ENCODE measurements around the gene S100P.

Gene S100P

DNA sequence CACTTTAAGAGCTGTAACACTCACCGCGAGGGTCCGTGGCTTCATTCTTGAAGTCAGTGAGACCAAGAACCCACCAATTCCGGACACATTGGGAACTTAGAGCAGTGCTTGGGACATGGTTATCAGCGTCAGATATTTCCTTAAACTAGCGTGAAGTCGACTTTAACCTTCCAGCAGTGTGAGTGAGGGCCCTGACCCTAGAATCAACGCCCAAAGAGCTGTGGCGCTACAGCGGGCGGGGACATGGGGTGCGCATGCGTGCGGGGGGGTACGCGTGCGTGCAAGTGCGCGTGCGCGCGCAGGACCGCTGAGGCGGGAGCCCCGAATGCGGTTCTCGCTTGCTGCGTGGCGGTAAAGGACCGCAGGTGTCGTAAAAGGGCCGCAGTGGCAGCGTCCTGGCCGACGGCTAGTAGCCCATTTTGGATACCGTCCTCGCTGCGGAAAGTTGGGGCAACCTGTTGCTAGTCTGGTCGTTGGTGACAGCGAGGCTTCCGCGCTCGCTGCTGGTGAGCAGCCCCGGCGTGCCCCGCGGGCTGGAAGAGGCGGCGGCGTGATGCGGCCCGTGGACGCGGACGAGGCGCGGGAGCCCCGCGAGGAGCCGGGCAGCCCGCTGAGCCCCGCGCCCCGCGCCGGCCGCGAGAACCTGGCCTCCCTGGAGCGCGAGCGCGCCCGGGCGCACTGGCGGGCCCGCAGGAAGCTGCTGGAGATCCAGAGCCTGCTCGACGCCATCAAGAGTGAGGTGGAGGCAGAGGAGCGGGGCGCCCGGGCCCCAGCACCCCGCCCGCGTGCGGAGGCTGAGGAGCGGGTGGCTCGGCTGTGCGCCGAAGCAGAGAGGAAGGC lies 19.8 kb upstream of the S100P start:
- DNase-seq: peak; percentile 96

DNA sequence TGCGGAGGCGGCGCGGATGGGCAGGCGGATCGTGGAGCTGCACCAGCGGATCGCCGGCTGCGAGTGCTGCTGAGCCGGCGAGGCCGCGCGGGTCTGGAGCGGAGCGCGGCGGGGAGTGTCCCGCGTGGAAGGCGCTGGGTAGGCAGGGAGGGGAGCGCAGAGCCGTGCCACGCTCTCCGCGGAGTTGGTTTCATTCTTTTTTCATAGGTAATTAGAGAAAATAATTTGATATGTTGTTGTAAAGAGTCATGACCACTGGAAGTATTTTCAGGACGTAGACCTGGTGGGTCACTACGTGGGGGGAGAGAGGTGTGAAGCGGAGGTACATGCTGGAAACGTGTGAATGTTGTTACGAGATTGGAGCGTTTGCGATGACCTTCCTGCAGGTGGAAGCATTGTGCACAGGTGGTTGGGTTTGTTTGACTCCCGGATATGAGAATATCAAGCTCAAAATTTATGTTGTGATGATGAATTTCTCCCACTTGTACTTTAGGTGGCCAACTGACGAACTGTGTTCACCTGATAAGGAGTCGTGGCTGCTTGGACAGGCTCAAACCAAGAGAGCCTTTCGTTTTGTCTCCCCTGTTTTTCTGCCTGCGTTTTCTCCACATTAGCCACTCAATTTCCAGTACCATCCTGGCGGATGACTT lies 19.1 kb upstream of the S100P start:
- peak; percentile 61 for DNase-seq

DNA sequence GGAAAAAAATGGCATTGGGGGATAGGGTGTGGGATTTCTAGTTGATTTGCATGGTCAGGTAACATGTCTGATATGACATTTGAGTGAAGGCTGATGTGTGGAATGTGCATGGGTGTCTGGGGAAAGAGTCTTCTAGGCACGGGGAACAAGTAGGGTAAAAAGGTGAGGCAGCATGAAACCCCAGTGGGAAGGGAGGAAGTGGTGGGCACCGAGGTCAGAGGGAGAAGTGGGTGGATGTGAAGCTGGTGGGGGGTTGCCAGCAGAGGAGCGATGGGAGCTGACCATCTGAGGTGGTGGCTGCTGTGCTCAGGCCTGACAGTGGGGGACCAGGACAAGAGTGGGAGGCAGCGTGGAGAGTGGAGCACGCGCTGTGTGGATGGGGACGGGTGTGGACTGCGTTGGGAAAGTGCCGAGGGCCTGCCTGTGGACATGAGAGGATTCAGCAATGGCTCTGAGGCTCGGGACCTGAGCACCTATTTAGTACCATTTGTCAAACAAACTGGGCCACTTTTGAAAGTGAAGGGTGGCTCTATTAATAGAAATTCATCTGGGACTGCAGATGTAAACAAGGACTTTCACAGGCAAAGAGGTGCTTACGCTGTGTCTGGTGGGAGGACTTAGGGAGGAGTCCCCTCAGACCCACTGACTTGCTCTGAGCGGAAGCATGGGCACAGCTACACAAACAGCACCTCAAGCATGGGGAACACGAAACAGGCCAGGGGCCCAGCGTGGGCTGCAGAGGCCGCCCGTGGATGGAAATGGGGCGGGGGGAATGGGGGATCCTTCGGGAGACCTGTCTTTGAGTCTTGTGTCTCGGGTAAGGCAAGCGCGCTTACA lies 16.7 kb upstream of the S100P start:
- DNase-seq: no peak

DNA sequence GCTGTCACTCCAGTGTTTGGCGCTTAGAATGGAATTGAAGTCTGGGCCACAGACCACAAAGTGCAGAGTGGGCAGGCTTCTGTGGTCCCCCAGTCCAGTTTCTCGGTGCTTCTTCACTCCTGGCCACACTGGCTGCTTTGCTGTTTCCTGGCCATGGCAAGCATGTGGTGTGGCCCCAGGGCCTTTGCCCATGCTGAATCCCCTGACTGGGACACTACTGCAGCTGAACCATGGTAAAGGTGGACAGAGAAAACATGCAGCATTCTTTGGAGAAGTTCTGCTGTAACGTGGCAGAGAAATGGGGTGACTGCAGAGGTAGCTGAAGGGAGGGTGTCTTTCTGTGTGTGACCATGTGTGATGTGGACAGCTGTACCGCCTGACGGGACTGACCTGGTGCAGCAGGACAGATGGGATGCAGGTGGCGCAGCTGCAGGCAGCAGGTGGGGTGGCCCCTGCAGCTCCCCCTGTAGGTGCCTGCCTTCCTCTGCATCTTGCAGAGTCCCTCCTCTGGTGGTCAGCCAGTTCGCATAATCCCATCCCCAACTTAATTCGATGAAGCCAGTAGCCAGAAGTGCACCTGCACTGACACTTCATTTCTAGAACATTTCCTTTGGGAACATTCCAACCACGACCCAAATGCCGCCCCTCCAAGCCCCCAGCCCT lies 13.2 kb upstream of the S100P start:
- no peak for DNase-seq

DNA sequence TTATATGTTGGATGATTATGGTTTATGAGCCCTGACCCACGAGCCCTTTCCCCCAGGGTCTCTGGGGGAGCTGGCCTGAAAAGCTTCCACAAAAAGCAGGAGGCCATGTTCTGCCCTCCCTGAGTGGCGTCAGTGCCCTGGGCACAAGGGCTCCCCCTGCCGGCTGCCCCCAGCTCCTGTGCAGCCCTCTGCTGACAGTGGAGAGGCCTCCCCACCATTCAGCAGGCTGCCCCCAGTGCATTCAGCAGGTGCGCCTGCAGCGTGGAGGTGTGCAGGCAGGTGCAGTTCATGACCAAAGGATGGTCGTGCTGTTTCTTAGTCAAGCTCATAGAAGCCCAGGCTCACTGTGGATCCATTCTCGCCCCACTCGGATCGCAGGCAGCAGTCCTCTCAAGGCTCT lies 12.5 kb upstream of the S100P start:
- DNase-seq: no peak

DNA sequence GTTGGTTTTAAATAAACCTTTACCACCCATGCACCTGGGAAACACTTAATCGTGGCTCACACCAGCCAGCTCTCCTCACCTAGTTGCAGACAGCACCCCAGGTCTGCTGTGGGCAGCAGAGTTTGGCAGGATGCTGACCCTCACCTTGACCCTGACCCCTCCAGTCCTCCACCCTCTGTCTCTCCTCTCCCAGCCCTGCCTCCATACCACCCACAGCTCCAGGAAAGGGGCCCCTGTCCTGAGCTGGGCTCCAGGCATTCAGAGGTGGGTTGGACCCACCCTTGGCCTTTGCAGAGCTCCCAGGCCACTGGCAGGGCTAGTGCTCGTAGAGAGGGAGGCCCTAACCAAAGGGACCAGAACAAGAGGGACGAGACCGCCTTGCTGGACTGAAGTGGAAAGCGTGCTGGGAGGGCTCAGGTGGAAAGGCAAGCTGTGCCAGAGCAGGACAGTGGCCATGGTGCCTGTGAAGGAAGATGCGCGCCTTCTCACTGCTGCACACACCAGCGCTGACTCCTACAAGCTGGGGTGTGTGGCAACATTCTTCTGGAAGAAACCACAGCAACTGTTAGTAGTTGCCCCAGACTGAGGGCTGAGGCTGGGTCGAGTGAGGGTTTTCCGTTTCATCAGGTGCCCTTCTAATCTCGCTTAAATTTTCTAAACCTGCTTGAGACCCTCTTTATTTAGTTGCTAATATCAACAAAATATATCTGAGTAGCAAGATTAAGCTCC lies 10.7 kb upstream of the S100P start:
- no peak for DNase-seq

DNA sequence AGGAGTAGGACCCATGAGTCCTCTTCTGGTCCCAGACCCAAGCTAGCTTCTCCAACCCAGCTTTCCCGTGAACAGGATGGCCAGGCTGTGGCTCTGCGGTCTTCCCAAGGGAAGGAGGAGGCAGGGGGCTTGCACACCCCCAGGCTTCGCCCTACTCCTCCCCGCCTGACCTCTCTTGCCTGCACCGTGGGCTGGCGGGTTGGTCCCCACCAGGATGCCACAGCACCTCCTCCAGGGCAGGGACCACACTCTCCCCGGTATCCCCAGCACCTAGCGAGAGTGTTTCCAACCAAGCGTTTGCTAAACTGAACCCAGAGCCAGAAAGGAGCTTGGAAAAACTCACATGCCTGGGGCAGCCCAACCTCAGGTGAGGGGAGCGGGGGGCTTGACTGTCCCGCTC lies 9.0 kb upstream of the S100P start:
- no peak for DNase-seq

DNA sequence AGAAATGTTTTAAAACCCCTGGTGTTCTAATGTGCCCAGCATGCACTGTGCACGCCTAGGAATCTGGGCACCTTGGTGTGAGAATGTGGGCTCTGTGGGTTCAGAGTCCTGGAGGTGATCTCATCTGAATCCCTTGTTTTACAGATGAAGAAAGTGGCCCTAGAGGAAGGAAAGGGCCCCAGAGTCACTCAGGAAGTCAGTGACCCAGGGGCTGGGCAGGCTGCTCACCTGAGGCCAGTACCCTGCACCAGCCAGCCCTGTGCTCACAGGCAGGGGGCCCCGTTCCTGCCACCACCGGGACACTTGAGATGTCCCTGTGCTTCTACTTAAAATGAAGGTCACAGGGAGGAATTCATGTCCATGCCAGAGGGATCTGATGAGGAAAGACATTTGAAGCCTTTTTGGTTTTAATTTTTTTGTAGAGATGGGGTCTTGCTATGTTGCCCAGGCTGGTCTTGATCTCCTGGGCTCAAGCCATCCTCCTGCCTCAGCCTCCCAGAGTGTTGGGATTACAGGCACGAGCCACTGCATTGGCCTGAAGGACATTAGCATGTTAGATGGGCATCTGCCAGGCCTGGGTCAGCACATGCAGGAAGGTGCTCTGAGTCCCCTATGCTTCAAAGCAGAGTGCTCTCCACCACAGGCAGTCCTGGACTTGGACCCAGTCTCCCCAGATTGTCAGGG lies 7.4 kb upstream of the S100P start:
- DNase-seq: no peak

DNA sequence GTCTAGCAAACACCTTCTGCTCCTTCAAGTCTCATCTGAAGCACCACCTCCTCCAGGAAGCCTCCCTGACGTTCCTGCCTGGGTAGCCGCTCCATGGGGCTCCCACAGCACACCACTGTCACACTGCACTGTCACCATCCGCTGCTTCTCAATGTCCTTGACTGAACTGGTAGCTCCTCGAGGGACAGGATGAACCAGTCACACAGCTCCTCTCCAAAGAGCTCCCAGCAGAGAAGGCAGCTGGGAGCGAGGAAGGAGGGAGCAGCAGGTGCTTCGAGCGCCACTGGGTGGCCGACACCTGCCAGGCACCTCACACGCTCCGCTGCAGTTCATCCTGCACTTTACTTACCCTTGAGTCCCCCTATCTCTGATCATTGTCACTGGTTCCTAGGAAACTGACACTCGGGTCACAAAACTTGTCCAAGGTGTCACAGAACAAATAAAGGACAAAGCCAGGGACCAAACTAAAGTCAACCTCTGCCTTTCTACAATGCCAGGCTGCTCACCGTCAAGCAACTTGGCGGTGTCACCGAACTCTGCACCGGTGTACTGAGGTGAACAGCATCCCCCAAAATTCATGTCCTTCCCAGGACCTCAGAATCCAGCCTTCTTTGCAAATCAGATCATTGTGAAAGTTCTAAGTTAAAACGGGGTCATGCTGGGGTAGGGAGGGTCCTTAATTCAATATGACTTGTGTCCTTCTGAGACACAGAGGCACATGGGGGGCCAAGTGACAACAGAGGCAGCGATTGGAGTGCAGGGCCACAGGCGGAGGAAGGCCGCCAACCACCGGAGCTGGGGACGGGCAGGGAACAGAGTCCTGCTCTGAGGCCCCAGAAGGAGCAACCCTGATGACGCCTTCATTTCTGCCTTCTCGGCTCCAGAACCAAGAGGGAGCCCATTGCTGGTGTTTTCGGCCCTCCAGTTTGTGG lies 5.5 kb upstream of the S100P start:
- no peak for DNase-seq

DNA sequence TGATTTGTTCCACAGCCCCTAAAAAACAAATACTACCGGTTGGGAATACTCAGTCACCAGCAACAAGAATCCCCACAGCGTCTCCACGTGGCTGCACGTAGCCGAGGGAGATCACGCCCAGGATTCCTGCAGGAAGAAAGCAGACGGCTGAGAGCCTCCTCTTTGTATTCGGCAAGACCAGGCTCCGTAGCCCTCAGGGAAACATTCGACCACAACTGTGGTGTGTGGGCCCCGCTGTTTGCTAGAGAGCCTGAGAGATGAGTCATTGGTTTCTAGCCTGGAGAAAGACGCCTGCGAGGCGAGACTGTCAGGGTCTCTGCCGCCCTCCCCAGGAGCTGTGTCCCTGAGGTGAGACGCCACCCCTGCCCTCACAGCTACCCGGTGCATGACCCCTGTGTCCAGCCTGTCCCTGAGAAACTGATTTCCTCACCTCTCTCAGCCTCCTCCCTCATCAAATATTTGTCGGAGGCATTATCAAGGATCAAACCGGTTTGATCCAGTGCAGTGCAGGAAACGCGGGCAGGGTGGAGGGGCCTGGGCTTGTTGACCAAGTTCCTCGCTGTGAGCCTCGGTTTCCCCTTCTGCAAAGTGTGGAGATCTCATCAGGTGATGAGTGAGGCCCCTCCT lies 4.7 kb upstream of the S100P start:
- no peak for DNase-seq

DNA sequence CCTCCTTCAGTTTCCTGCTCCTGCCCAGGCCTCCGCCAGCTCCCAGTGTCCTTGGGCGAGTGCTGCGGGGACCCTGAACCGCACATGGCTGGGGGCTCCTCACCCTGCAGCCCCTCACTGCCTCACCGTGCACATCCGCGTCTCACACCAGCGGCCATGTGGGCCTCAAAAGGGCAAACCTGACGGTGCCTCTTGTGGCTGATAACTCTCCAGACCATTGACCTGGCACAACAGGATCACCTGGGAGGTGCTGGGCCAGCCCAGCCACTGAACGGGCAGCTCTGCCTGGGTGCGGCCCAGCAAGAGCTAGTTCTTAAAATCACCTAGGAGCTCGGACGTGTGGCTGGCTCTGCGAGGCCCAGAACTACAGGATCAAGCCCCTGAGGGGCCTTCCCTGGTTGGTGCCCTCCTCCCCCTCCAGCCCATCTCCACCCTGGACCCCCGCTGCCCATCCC lies 4.1 kb upstream of the S100P start:
- no peak for DNase-seq

DNA sequence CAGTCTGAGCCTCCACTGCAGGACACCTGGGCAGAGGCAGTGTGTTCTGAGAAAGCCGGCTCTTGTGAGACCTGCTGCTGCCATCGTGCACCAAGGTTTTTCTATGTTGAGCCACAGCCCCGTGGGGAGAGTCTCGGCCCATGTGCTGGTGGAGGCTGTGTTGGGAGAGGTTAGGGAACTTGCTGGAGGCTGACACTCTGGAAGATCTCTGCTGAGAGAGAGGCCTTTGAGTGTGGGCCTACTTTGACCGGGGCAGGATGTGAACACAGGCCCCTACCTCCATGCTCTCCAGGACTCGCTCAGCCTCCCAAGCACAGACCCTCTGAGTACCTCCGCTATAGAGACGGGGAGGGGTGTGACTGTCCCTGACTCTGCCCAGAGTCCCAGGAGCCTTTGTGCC lies 1.3 kb upstream of the S100P start:
- no peak for DNase-seq

DNA sequence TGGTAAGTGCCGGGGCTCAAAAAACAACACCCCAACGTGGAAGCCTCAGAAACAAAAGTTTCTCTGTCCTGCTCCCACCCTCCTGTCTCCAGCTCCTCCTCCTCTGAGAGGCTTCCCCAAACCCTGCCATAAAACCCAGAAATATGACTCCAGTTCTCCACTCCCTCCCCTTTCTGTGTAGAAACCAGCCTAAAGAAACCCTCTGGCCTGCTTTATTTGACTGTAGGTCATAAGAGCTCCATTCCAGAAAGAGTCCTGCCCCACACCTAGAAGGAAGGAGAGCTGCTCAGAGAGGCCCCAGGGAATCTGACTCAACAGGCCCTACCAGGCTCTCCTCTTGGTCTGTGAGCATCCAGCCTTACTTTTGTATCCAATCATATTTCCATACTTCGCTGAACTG lies 872 bp upstream of the S100P start:
- DNase-seq: no peak

DNA sequence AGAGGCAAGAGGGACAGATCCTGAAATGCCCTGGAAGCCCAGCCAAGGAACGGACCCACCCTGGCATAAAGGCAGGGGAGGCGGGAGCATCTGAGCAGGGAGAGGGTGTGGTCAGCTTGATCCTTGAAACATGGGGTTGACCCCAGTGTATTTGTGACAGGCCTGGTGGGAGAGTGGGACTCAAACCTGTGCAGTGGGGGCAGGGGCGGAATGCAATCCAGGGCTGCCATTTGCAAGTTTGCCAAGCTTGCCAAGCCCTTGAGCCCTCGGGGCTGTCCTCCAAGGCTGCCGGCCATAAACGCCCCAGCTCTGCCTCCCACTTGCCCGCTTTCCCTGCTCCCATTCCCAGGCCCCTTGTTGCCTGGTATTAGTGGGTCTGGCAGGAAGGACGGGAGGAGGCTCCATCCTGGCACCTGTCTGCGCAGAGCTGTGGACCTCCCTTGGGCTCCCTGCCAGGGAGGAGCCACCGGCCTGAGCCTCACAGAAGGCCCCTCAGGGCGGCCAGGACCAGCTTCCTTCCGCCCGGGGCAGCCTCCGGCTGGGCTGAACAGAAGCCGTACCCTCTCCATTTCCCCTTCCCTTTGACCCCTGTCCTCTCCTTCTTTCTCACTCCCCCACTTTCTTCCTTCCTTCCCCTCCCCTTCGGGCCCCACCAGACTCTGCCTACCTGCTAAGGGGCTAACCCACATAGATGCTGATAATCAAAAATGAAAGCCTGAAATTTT lies 661 bp downstream of the S100P start:
- DNase-seq: no peak

DNA sequence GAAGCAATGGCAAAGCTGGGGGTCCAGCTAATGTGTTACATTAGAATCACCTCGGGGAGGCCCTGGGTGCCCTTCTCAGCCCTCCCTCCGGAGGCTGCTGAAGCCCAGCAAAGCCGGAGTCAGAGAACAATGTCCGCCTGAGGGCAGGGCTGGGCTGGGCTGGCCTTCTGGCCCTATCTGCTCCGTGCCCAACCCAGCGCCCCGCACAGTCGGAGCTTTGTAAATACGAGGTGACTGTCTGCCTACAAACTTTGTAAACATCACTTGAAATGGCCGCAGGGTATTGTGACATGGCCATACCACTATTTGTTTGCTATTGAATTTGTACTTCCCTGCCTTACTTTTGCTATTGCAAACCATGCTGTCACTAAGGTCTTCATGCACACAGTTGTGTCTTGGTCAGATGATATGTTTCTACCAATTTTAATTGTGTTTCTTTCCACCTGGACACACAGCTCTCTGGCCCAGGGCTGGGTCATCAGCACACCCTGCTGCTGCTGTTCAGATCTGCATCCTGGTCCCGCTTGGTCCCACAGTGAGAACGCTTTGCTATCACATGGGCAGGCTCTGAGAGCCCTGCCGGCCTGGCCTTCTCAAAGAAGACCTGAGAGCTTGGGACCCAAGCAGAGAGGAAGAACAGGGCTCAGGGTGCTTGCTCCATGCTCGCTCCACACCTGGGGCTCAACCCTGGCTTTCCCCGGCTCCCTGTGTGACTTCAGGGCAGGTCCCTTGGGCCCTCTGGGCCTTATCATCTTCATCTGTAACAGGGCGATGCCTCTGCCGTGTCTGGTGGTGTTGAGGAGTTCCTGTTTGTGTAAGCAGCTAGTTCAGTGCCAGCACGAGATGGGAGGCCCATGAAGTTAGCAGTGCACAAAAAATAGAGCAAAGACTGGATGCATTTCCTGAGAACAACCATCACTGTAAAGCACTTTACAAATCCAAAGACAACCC lies 2.3 kb downstream of the S100P start:
- DNase-seq: no peak

DNA sequence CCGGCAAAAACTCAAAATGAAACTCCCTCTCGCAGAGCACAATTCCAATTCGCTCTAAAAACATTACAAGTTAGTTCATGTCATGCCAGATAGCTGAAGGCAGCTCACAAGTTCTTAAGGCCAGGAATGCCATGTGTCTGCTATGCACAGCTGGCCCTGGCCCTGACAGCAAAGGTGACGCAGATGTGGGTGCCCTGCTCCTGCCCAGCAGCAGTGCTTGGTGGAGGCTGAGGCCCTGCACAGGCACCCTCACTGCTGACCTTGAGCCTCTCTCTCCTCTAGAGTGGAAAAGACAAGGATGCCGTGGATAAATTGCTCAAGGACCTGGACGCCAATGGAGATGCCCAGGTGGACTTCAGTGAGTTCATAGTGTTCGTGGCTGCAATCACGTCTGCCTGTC lies 2.9 kb downstream of the S100P start:
- no peak for DNase-seq

DNA sequence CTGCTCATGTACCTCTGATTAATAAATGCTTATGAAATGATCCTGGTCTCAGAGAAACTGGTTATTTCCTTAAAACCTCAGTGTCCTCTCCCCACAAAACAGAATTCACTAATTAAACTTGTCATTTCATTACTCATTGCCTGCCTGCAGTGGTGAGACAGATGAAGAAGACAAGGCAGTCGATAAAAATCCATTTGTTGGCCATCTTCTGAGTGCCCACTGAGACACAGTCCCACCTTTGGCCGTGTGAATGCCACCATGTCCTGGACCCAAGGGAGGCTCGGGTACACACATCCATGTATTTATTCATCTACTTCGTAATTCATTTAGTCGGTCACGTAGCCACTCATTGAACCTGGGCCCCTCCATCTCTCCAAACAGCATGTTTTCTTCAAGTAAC lies 3.5 kb downstream of the S100P start:
- no peak for DNase-seq

DNA sequence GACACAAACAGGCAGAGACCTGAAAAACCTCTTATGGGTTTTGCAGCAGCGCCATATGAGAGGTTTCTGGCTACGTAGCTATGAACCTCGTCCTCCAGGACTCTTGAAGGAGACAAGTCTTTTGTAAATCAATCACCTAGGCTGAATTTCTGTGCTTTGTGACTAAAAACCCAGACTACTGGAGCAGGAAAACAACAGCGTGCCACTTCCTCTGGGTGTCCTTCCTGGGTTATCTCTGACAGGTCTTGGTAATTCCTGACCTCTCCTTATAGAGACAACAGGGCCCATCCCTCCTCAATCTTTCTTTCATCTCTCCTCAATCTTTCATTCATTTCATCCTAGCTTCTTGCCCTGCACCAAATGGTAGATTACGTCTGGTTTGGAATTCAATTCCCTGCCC lies 5.7 kb downstream of the S100P start:
- DNase-seq: no peak

Measured in COR-L47 (cell line).